K562 (cell line): ENCODE results near the gene NRG3. TPM values are rescaled to one million over a fixed set of nuclear protein-coding genes. Genes with fewer than 3 reads are reported as not detected.

Experiments used
- ATAC-seq: fragments of 200-7000 bp; cut with Tn5 transposase; 3 replicates; pipeline ENCODE4 v1.9.1; 2020; ENCODE audit warnings: moderate library complexity
- BruUV-seq: library from RNA; stranded (reverse); fragments of 400-500 nt; replicated peaks from 2 replicates; lab custom pipeline; 2021; lab: Mats Ljungman, UMichigan
- CTCF ChIA-PET: fragments of 300-600 bp; formaldehyde crosslinking; extraction: SDS; loops from one replicate; lab custom pipeline; 2021; ENCODE audit warnings: low intra/inter-chr PET ratio; lab: Yijun Ruan, JAX
- POLR2A ChIA-PET: fragments of 300-600, 350-650 bp; sonication (Branson Sonifier 250); formaldehyde crosslinking; extraction: SDS; loops from one replicate; lab custom pipeline; 2021; ENCODE audit warnings: antibody characterized with exemption, inconsistent platforms; lab: Yijun Ruan, JAX
- DNase-seq, 4 experiments: peaks; one replicate each; pipeline versions ENCODE4 v3.0.0 to v3.0.0-alpha.2; 2011 to 2018; ENCODE audit warnings: low spot score in 3 of 4, mixed read lengths in 3 of 4; ENCODE audit errors: extremely low read depth in 1 of 4
- FAIRE-seq: peaks from 2 replicates; lab custom pipeline; 2011; peaks lifted over from hg19 to GRCh38; lab: Jason Lieb, UNC
- H2AFZ ChIP-seq: 2 replicates; pipeline ENCODE4 v1.6.0; 2011; ENCODE audit warnings: low read depth, low read length, control low read depth, inconsistent platforms
- H3K27ac ChIP-seq: fragments of 200-600 bp; 3 replicates; pipeline ENCODE4 v1.8.0; 2011; ENCODE audit warnings: low read depth, mild to moderate bottlenecking, control low read depth, inconsistent platforms, low read length, moderate library complexity, mixed read lengths; ENCODE audit errors: extremely low read depth
- H3K27me3 ChIP-seq, 2 experiments: fragments of 300-600 bp in 1 of 2; 2 replicates in 1 of 2; 3 replicates in 1 of 2; pipeline versions ENCODE4 v1.6.0 to v1.8.0; 2011; ENCODE audit warnings: inconsistent platforms in 2 of 2, low read length in 2 of 2, mild to moderate bottlenecking in 1 of 2, mixed read lengths in 1 of 2, moderate library complexity in 1 of 2; ENCODE audit not compliant: control insufficient read depth in 2 of 2, insufficient read depth in 2 of 2
- H3K36me3 ChIP-seq: fragments of 300-600 bp; 3 replicates; pipeline ENCODE4 v1.8.0; 2011; ENCODE audit warnings: mild to moderate bottlenecking, low read length, inconsistent platforms; ENCODE audit not compliant: control insufficient read depth, insufficient read depth
- H3K4me1 ChIP-seq, 2 experiments: fragments of 200-600 bp in 1 of 2; replicated peaks in 1 of 2; 2 replicates in 1 of 2; 3 replicates in 1 of 2; pipeline versions ENCODE4 v1.5.1 to v1.8.0; 2011; ENCODE audit warnings: inconsistent platforms in 2 of 2, low read length in 2 of 2, mild to moderate bottlenecking in 1 of 2, mixed read lengths in 1 of 2, moderate library complexity in 1 of 2; ENCODE audit not compliant: control insufficient read depth in 2 of 2, insufficient read depth in 2 of 2
- H3K4me2 ChIP-seq: 2 replicates; pipeline ENCODE4 v1.6.1; 2011; ENCODE audit warnings: low read length, control low read depth, inconsistent platforms, mixed read lengths; ENCODE audit not compliant: insufficient read depth
- H3K4me3 ChIP-seq: fragments of 200-600 bp; sonication (generic), shearing (Covaris generic); 2 replicates; pipeline ENCODE4 v1.5.1; 2016; ENCODE audit warnings: control low read depth, inconsistent platforms
- H3K79me2 ChIP-seq: fragments of 200-600 bp; 3 replicates; pipeline ENCODE4 v1.8.0; 2011; ENCODE audit warnings: low read length, inconsistent platforms; ENCODE audit not compliant: control insufficient read depth, insufficient read depth
- H3K9ac ChIP-seq, 2 experiments: 2 replicates each; pipeline versions ENCODE4 v1.6.0 to v1.6.1; 2011; ENCODE audit warnings: low read depth in 2 of 2, low read length in 2 of 2, control low read depth in 1 of 2, inconsistent platforms in 1 of 2, mild to moderate bottlenecking in 1 of 2, mixed read lengths in 1 of 2; ENCODE audit not compliant: insufficient read depth in 1 of 2
- H3K9me1 ChIP-seq: one replicate; pipeline ENCODE4 v1.6.0; 2011; ENCODE audit warnings: inconsistent platforms, mild to moderate bottlenecking, low read length, moderate library complexity; ENCODE audit not compliant: control insufficient read depth, insufficient read depth
- H3K9me3 ChIP-seq: replicated peaks from 2 replicates; pipeline ENCODE4 v1.5.1; 2011; ENCODE audit warnings: low read depth, low read length, inconsistent platforms; ENCODE audit not compliant: control insufficient read depth, insufficient read depth
- H4K20me1 ChIP-seq: replicated peaks from 2 replicates; pipeline ENCODE4 v1.6.1; 2011; ENCODE audit warnings: low read length, inconsistent platforms, mixed read lengths; ENCODE audit not compliant: control insufficient read depth, insufficient read depth
- CBFA2T3 ChIP-seq: fragments of 450-650 bp; IDR thresholded peaks from 2 replicates; pipeline ENCODE4 v1.6.1; 2017
- DLX4 ChIP-seq: fragments of 250-450 bp; sonication (Bioruptor Pico); IDR thresholded peaks from 2 replicates; pipeline ENCODE4 v1.6.1; 2021; ENCODE audit warnings: mild to moderate bottlenecking
- GABPB2 ChIP-seq: fragments of 250-450 bp; sonication (Bioruptor Pico); conservative IDR thresholded peaks from 2 replicates; pipeline ENCODE4 v1.5.1; 2021; ENCODE audit warnings: mild to moderate bottlenecking
- IRF9 ChIP-seq: fragments of 450-650 bp; IDR thresholded peaks from 2 replicates; pipeline ENCODE4 v1.6.1; 2016; ENCODE audit warnings: missing biosample characterization, missing genetic modification characterization
- JUN ChIP-seq, 2 experiments: sonication (generic) in 1 of 2; formaldehyde crosslinking in 1 of 2; IDR thresholded peaks; 2 replicates each; pipeline versions ENCODE4 v1.6.1 to v1.8.0; 2012 to 2022; ENCODE audit warnings: borderline replicate concordance in 2 of 2, mild to moderate bottlenecking in 2 of 2, improper control_type of control experiment in 1 of 2, low read depth in 1 of 2, low read length in 1 of 2, missing genetic modification reagents in 1 of 2
- PPARD ChIP-seq: fragments of 250-450 bp; sonication (Bioruptor Pico); IDR thresholded peaks from 2 replicates; pipeline ENCODE4 v1.8.0; 2022; ENCODE audit warnings: inconsistent platforms, mild to moderate bottlenecking, moderate library complexity
- SLC30A9 ChIP-seq: fragments of 250-450 bp; sonication (Bioruptor Pico); IDR thresholded peaks from 2 replicates; pipeline ENCODE4 v1.8.0; 2022; ENCODE audit warnings: mild to moderate bottlenecking, moderate library complexity
- SMAD4 ChIP-seq: fragments of 250-450 bp; sonication (Bioruptor Pico); conservative IDR thresholded peaks from 2 replicates; pipeline ENCODE4 v1.8.0; 2021; ENCODE audit warnings: inconsistent platforms, mild to moderate bottlenecking, moderate library complexity
- TAL1 ChIP-seq: fragments of 450-650 bp; IDR thresholded peaks from 2 replicates; pipeline ENCODE4 v1.6.1; 2016; ENCODE audit warnings: mild to moderate bottlenecking
- TCFL5 ChIP-seq: fragments of 250-450 bp; sonication (Bioruptor Pico); conservative IDR thresholded peaks from 2 replicates; pipeline ENCODE4 v1.6.1; 2021; ENCODE audit warnings: mild to moderate bottlenecking, moderate library complexity, matching md5 sums
- ZBTB12 ChIP-seq: fragments of 250-450 bp; sonication (Bioruptor Pico); IDR thresholded peaks from 2 replicates; pipeline ENCODE4 v1.4.0; 2020
- ZBTB33 ChIP-seq: sonication (generic); formaldehyde crosslinking; IDR thresholded peaks from 2 replicates; pipeline ENCODE4 v1.8.1; 2023; ENCODE audit warnings: mild to moderate bottlenecking, missing genetic modification reagents
- ZNF121 ChIP-seq: sonication (generic); formaldehyde crosslinking; conservative IDR thresholded peaks from 2 replicates; pipeline ENCODE4 v1.8.0; 2022; ENCODE audit warnings: missing genetic modification reagents
- ZNF512 ChIP-seq: IDR thresholded peaks from 2 replicates; pipeline ENCODE4 v1.6.1; 2016; ENCODE audit warnings: missing genetic modification characterization, missing compliant biosample characterization
- WGBS: fragments of 100-300 bp; shearing (Covaris generic); methylation state at CpG from one replicate; pipeline ENCODE4 v1.1.6; 2016; ENCODE audit warnings: low coverage, mixed read lengths; ENCODE audit not compliant: insufficient coverage; ENCODE audit errors: missing lambda C conversion rate; 5-methylcytosine and 5-hydroxymethylcytosine counted together
- in situ Hi-C: fragments of 300-500 bp; cut with MboI; formaldehyde crosslinking; loops from 4 replicates; pipeline ENCODE4 v1.15.0; 2018; ENCODE audit warnings: inconsistent platforms, mixed read lengths
- intact Hi-C: fragments of 100-400 bp; cut with micrococcal nuclease; formaldehyde crosslinking; loops from 2 replicates; pipeline ENCODE4 v1.14.2; 2022
- polyA plus RNA-seq, 8 experiments: library from polyadenylated mRNA; depleted of rRNA in 4 of 8; stranded (reverse) in 5 of 8; unstranded in 3 of 8; fragments of >200 nt; fragmentation: Nextera tagmentation in 2 of 8; fragmentation: Illumina TruSeq in 1 of 8; extraction: Ambion mirVana in 2 of 8; extraction: Trizol in 1 of 8; gene quantifications; 2 replicates each; pipeline versions ENCODE4 v1.2.1 to v1.2.3, GENCODE V29; 2011 to 2014; ENCODE audit warnings: inconsistent platforms in 1 of 8, missing spikeins in 1 of 8
- total RNA-seq, 7 experiments: library from RNA; depleted of rRNA in 6 of 7; stranded (reverse); fragments of >200 nt in 6 of 7; fragmentation: Illumina TruSeq in 2 of 7; extraction: Trizol in 2 of 7; gene quantifications; 2 replicates each; pipeline versions ENCODE4 v1.2.1 to v1.2.3, GENCODE V29; 2011 to 2021; ENCODE audit warnings: low replicate concordance in 1 of 7

The NRG3 gene
- total and polyA plus RNA-seq, 9 of the 15 experiments (the other 6 are each of a cell fraction or from before 2014, with no cell fraction given): not detected

GRCh38 chr10:82796510-82796909 is 921.5 kb downstream of the NRG3 start (continued):
- no peak for TF ChIP-seq IRF9

GRCh38 chr10:82801289-82801688 is 926.3 kb downstream of the NRG3 start:
- Histone ChIP-seq H3K79me2 (no peaks in the 10 kb centered on the region), H3K9me3 (no peaks in the 10 kb centered on the region; the same call in 1 of the 2 replicates), H3K27me3 (no peaks in the 10 kb centered on the region), H3K9ac (no peak overlapping the region), H3K9me1 (no peaks in the 10 kb centered on the region), H2AFZ (no peak overlapping the region), H3K4me2 (no peak overlapping the region), H3K4me1 (no peaks in the 10 kb centered on the region), H4K20me1 (no peaks in the 10 kb centered on the region), H3K27ac (no peak overlapping the region), H3K4me3 (no peak overlapping the region), H3K36me3 (no peaks in the 10 kb centered on the region)
- POLR2A ChIA-PET: no interaction called here
- CTCF ChIA-PET: no interaction called here
- DNase-seq (no peak), ATAC-seq (no peak), FAIRE-seq (no peak)
- 0% methylated on average over 1 of the region's 1 CpG for WGBS
- intact Hi-C loops (no loop called here), in situ Hi-C loops (no loop called here)
- BruUV-seq: no TSS peak
- no peak for TF ChIP-seq ZBTB33 (CRISPR knock-in tag)
- TF ChIP-seq CBFA2T3: no peak
- TF ChIP-seq ZBTB12 (CRISPR knock-in tag): no peak
- no peak for TF ChIP-seq GABPB2 (CRISPR knock-in tag)
- no peak for TF ChIP-seq ZNF121 (CRISPR knock-in tag)
- no peak for TF ChIP-seq JUN (IDR thresholded peaks at IDR 0.05; ENCODE audit: borderline replicate concordance, low read depth, low read length)
- TF ChIP-seq JUN (CRISPR knock-in tag; IDR thresholded peaks at IDR 0.05; ENCODE audit: borderline replicate concordance): no peak
- TF ChIP-seq SMAD4 (CRISPR knock-in tag): no peak
- no peak for TF ChIP-seq TAL1
- TF ChIP-seq SLC30A9 (CRISPR knock-in tag): no peak
- no peak for TF ChIP-seq TCFL5 (CRISPR knock-in tag)
- no peak for TF ChIP-seq PPARD (CRISPR knock-in tag)
- no peak for TF ChIP-seq DLX4 (CRISPR knock-in tag)
- no peak for TF ChIP-seq ZNF512 (tag)
